CD4-positive, alpha-beta T cell (primary cell): ENCODE results near the gene ERN1. TPM values are rescaled to one million over a fixed set of nuclear protein-coding genes. Genes with fewer than 3 reads are reported as not detected.

Experiments
- ATAC-seq: fragments of 200-7000 bp; cut with Tn5 transposase; one replicate; pipeline ENCODE4 v1.10.0; 2022; ENCODE audit warnings: mild to moderate bottlenecking; ENCODE audit not compliant: poor library complexity
- CTCF ChIA-PET: fragments of 350-600 bp; sonication (Branson Sonifier 250); formaldehyde crosslinking; loops from one replicate; lab custom pipeline; 2021; ENCODE audit warnings: antibody characterized with exemption, inconsistent platforms; lab: Charles Lee
- POLR2A ChIA-PET: fragments of 350-600 bp; sonication (Branson Sonifier 250); formaldehyde crosslinking; loops from one replicate; lab custom pipeline; 2021; ENCODE audit warnings: antibody characterized with exemption, inconsistent platforms; lab: Charles Lee
- DNase-seq, 14 experiments: peaks; one replicate each; pipeline ENCODE4 v3.0.0-alpha.2; 2013 to 2020; ENCODE audit warnings: mixed read lengths in 2 of 14
- H3K27ac ChIP-seq, 2 donors: one replicate each; pipeline versions ENCODE4 v1.5.1 to v1.7.0; 2013; ENCODE audit warnings: low read length in 2 of 2, low read depth in 1 of 2, mild to moderate bottlenecking in 1 of 2
- H3K27me3 ChIP-seq, 2 experiments: 1 replicate in 1 of 2; 2 replicates in 1 of 2; pipeline versions ENCODE4 v1.6.1 to v1.7.0; 2013; ENCODE audit warnings: low read length in 2 of 2, control low read depth in 1 of 2, mild to moderate bottlenecking in 1 of 2, moderate library complexity in 1 of 2; ENCODE audit not compliant: insufficient read depth in 2 of 2, control insufficient read depth in 1 of 2
- H3K36me3 ChIP-seq: one replicate; pipeline ENCODE4 v1.6.1; 2013; ENCODE audit warnings: low read length, control low read depth; ENCODE audit not compliant: insufficient read depth
- H3K4me1 ChIP-seq: one replicate; pipeline ENCODE4 v1.6.1; 2013; ENCODE audit warnings: low read length, control low read depth; ENCODE audit not compliant: insufficient read depth
- H3K4me3 ChIP-seq: one replicate; pipeline ENCODE4 v1.5.1; 2013; ENCODE audit warnings: mild to moderate bottlenecking, low read length, moderate library complexity
- H3K9me3 ChIP-seq, 2 experiments: 1 replicate in 1 of 2; 2 replicates in 1 of 2; pipeline versions ENCODE4 v1.6.1 to v1.7.0; 2013; ENCODE audit warnings: low read length in 2 of 2, mild to moderate bottlenecking in 2 of 2, control low read depth in 1 of 2, moderate library complexity in 1 of 2; ENCODE audit not compliant: control insufficient read depth in 1 of 2, insufficient read depth in 1 of 2
- H3K27ac Mint-ChIP-seq: one replicate; pipeline ENCODE4 v1.8.0; 2020; ENCODE audit warnings: mixed read lengths
- H3K27me3 Mint-ChIP-seq: one replicate; pipeline ENCODE4 v1.8.0; 2021; ENCODE audit warnings: mixed read lengths
- H3K36me3 Mint-ChIP-seq: one replicate; pipeline ENCODE4 v1.8.0; 2021; ENCODE audit warnings: low read depth, mixed read lengths
- H3K4me1 Mint-ChIP-seq: one replicate; pipeline ENCODE4 v1.8.0; 2021; ENCODE audit warnings: low read depth, mixed read lengths
- H3K4me3 Mint-ChIP-seq: one replicate; pipeline ENCODE4 v1.8.0; 2020; ENCODE audit warnings: mild to moderate bottlenecking, mixed read lengths
- H3K9me3 Mint-ChIP-seq: one replicate; pipeline ENCODE4 v1.8.0; 2020; ENCODE audit warnings: mixed read lengths
- CTCF ChIP-seq: fragments of 200-600 bp; IDR thresholded peaks from one replicate; pipeline ENCODE4 v1.8.0; 2022; ENCODE audit warnings: antibody characterized with exemption, mild to moderate bottlenecking
- intact Hi-C, 2 experiments: fragments of 100-400 bp; cut with DNase I in 1 of 2; cut with micrococcal nuclease in 1 of 2; formaldehyde crosslinking; loops; one replicate each; pipeline versions ENCODE4 v1.15.1 to v1.9.0; 2023 to 2025; cut with DNase I, micrococcal nuclease
- total RNA-seq, 174 experiments: library from RNA in 2 of 174; stranded (reverse) in 2 of 174; gene quantifications; one replicate each; pipeline ENCODE4 v1.2.3 and lab custom pipeline; 2021 to 2026

The ERN1 gene
- total RNA-seq, 2 experiments from 2014 or later = 62.7 to 67.8 TPM

- Mint-ChIP-seq H3K4me1 (peaks cover 51% of the 10 kb centered on the region), H3K36me3 (peaks cover 33% of the 10 kb centered on the region), H3K27ac (peak overlapping the region; percentile 59), H3K27me3 (no peaks in the 10 kb centered on the region), H3K9me3 (no peaks in the 10 kb centered on the region), H3K4me3 (no peak overlapping the region)
- no peak for DNase-seq
- no peaks in the 10 kb centered on the region for H3K9me3 ChIP-seq
- H3K27ac ChIP-seq = no peak overlapping the region
- CTCF ChIA-PET = interaction anchor here (0.8 to 1.4 kb wide), 2 partner anchors 10 to 67 kb away, joined by 3 read pairs; partner anchors contain the start of gene ICAM2
- intact Hi-C loops = no loop called here
- TF ChIP-seq CTCF = no peak
- POLR2A ChIA-PET = interaction anchor here (0.6 to 3.0 kb wide), 5 partner anchors 9 to 67 kb away, joined by 3 to 14 read pairs (median 6); partner anchors contain the start of genes ERN1 and ICAM2
- H3K4me3 ChIP-seq = no peak overlapping the region
- H3K4me1 ChIP-seq = peaks cover 76% of the 10 kb centered on the region
- ATAC-seq = no peak
- peaks cover 8% of the 10 kb centered on the region for H3K36me3 ChIP-seq
- H3K27me3 ChIP-seq = no peaks in the 10 kb centered on the region
Measured at GRCh38 chr17:64087252-64088005, 42.5 kb downstream of the ERN1 start.

GRCh38 chr17:64085650-64086005 lies 44.3 kb downstream of the ERN1 start:
- H3K9me3 Mint-ChIP-seq = no peaks in the 10 kb centered on the region
- no peak overlapping the region for H3K4me3 ChIP-seq
- ChIA-PET POLR2A (interaction anchor here (0.6 to 3.9 kb wide), 7 partner anchors 12 to 1086 kb away, joined by 3 to 17 read pairs (median 4); partner anchors contain the start of gene ICAM2), CTCF (interaction anchor here (0.9 kb wide), 2 partner anchors 48 to 167 kb away, joined by 3 to 5 read pairs; no protein-coding TSS in a partner anchor)
- H3K36me3 ChIP-seq = peaks cover 9% of the 10 kb centered on the region
- peak overlapping the region in 1 of 2 donors; percentile 67 for H3K27ac ChIP-seq
- intact Hi-C loops = no loop called here
- no peaks in the 10 kb centered on the region for H3K27me3 Mint-ChIP-seq
- no peak for TF ChIP-seq CTCF
- H3K27ac Mint-ChIP-seq = no peak overlapping the region
- H3K27me3 ChIP-seq = no peaks in the 10 kb centered on the region
- peaks cover 25% of the 10 kb centered on the region for H3K36me3 Mint-ChIP-seq
- H3K4me3 Mint-ChIP-seq = no peak overlapping the region
- H3K4me1 Mint-ChIP-seq = peaks cover 37% of the 10 kb centered on the region
- no peaks in the 10 kb centered on the region for H3K9me3 ChIP-seq
- ATAC-seq (no peak), DNase-seq (no peak)
- peaks cover 77% of the 10 kb centered on the region for H3K4me1 ChIP-seq

GRCh38 chr17:64084940-64085649 lies 44.8 kb downstream of the ERN1 start:
- no peak overlapping the region for H3K27ac Mint-ChIP-seq
- CTCF ChIA-PET = interaction anchor here (0.9 kb wide), 1 partner anchor 49 kb away, joined by 3 read pairs; no protein-coding TSS in a partner anchor

More at GRCh38 chr17:64084940-64085649, 44.8 kb downstream of the ERN1 start:
- peaks cover 76% of the 10 kb centered on the region for H3K4me1 ChIP-seq
- no peak for TF ChIP-seq CTCF
- POLR2A ChIA-PET = interaction anchor here (0.6 to 5.4 kb wide), 11 partner anchors 12 to 1087 kb away, joined by 3 to 47 read pairs (median 4); partner anchors contain the start of genes ERN1 and ICAM2
- H3K27me3 ChIP-seq = no peaks in the 10 kb centered on the region
- no peak for ATAC-seq
- peak overlapping the region in 1 of 2 donors; percentile 67 for H3K27ac ChIP-seq
- no peak overlapping the region for H3K4me3 Mint-ChIP-seq
- H3K4me3 ChIP-seq = no peak overlapping the region
- peaks cover 37% of the 10 kb centered on the region for H3K4me1 Mint-ChIP-seq
- no peaks in the 10 kb centered on the region for H3K9me3 Mint-ChIP-seq
- intact Hi-C loops = loop anchor here (5.0 kb wide), 2 partner anchors 42 to 47 kb away; partner anchors contain the start of gene ERN1 (in 1 of the 2)
- peaks cover 27% of the 10 kb centered on the region for H3K36me3 Mint-ChIP-seq
- no peaks in the 10 kb centered on the region for H3K27me3 Mint-ChIP-seq
- H3K9me3 ChIP-seq = no peaks in the 10 kb centered on the region
- no peak for DNase-seq
- peaks cover 9% of the 10 kb centered on the region for H3K36me3 ChIP-seq
